ENCODE results near the gene RETSAT. TPM values are rescaled to one million over a fixed set of nuclear protein-coding genes. Genes with fewer than 3 reads are reported as not detected.

The RETSAT gene
- total RNA-seq, 1 donor from 2014 or later: 38.2 TPM

- Mint-ChIP-seq H3K36me3 (ENCODE audit: low read depth, unreplicated experiment) (peaks cover 26% of the 10 kb centered on the region), H3K27me3 (ENCODE audit: low read depth, unreplicated experiment) (no peaks in the 10 kb centered on the region), H3K4me3 (ENCODE audit: unreplicated experiment) (no peak overlapping the region), H3K27ac (ENCODE audit: unreplicated experiment) (no peak overlapping the region), H3K4me1 (ENCODE audit: low read depth, unreplicated experiment) (peaks cover 4% of the 10 kb centered on the region), H3K9me3 (ENCODE audit: unreplicated experiment) (no peaks in the 10 kb centered on the region)
- Histone ChIP-seq H4K20me1 (ENCODE audit: insufficient read depth, low read length) (no peaks in the 10 kb centered on the region), H3K4me1 (ENCODE audit: insufficient read depth, low read length) (no peaks in the 10 kb centered on the region), H3K79me2 (ENCODE audit: insufficient read depth, low read length) (no peaks in the 10 kb centered on the region), H3K4me3 (ENCODE audit: insufficient read depth, low read depth, low read length) (no peak overlapping the region), H3K9me3 (ENCODE audit: insufficient read depth, low read depth, low read length) (no peaks in the 10 kb centered on the region), H3K36me3 (ENCODE audit: insufficient read depth, low read length) (peaks cover 10% of the 10 kb centered on the region), H3K27me3 (ENCODE audit: insufficient read depth, low read length) (no peaks in the 10 kb centered on the region), H3K9ac (ENCODE audit: low read length) (no peak overlapping the region), H2AFZ (ENCODE audit: low read depth, low read length) (no peak overlapping the region), H3K4me2 (ENCODE audit: low read length) (no peak overlapping the region), H3K27ac (ENCODE audit: low read depth, low read length) (no peak overlapping the region)
- DNase-seq (ENCODE audit: low read depth): no peak
- TF ChIP-seq CTCF (IDR thresholded peaks at IDR 0.05; ENCODE audit: insufficient read depth, low read depth, low read length) (no peak), EZH2 (IDR thresholded peaks at IDR 0.05; ENCODE audit: insufficient read depth, low read length) (no peak)
- no peak for FAIRE-seq
Observed at GRCh38 chr2:85394976-85395375, 40.6 kb upstream of the RETSAT start.

- no peak overlapping the region for H3K4me3 Mint-ChIP-seq (ENCODE audit: unreplicated experiment)
- Histone ChIP-seq H3K36me3 (ENCODE audit: insufficient read depth, low read length) (peaks cover 9% of the 10 kb centered on the region), H2AFZ (ENCODE audit: low read depth, low read length) (no peak overlapping the region), H3K9ac (ENCODE audit: low read length) (no peak overlapping the region), H3K4me2 (ENCODE audit: low read length) (no peak overlapping the region), H3K9me3 (ENCODE audit: insufficient read depth, low read depth, low read length) (no peaks in the 10 kb centered on the region), H3K4me3 (ENCODE audit: insufficient read depth, low read depth, low read length) (no peak overlapping the region), H4K20me1 (ENCODE audit: insufficient read depth, low read length) (no peaks in the 10 kb centered on the region), H3K27me3 (ENCODE audit: insufficient read depth, low read length) (no peaks in the 10 kb centered on the region), H3K27ac (ENCODE audit: low read depth, low read length) (no peak overlapping the region), H3K4me1 (ENCODE audit: insufficient read depth, low read length) (no peaks in the 10 kb centered on the region), H3K79me2 (ENCODE audit: insufficient read depth, low read length) (no peaks in the 10 kb centered on the region)
- no peaks in the 10 kb centered on the region for H3K9me3 Mint-ChIP-seq (ENCODE audit: unreplicated experiment)
- DNase-seq (ENCODE audit: low read depth) (no peak), FAIRE-seq (no peak)
- no peak overlapping the region for H3K27ac Mint-ChIP-seq (ENCODE audit: unreplicated experiment)
- TF ChIP-seq EZH2 (IDR thresholded peaks at IDR 0.05; ENCODE audit: insufficient read depth, low read length): no peak
- no peak for TF ChIP-seq CTCF (IDR thresholded peaks at IDR 0.05; ENCODE audit: insufficient read depth, low read depth, low read length)
- H3K4me1 Mint-ChIP-seq (ENCODE audit: low read depth, unreplicated experiment): peaks cover 4% of the 10 kb centered on the region
- H3K36me3 Mint-ChIP-seq (ENCODE audit: low read depth, unreplicated experiment): peaks cover 28% of the 10 kb centered on the region
- no peaks in the 10 kb centered on the region for H3K27me3 Mint-ChIP-seq (ENCODE audit: low read depth, unreplicated experiment)
Observed at GRCh38 chr2:85394261-85394681, 39.9 kb upstream of the RETSAT start.

- TF ChIP-seq CTCF (IDR thresholded peaks at IDR 0.05; ENCODE audit: insufficient read depth, low read depth, low read length) (no peak), EZH2 (IDR thresholded peaks at IDR 0.05; ENCODE audit: insufficient read depth, low read length) (no peak)
- Histone ChIP-seq H3K9ac (ENCODE audit: low read length) (no peak overlapping the region), H3K4me2 (ENCODE audit: low read length) (no peak overlapping the region), H3K27me3 (ENCODE audit: insufficient read depth, low read length) (no peaks in the 10 kb centered on the region), H3K9me3 (ENCODE audit: insufficient read depth, low read depth, low read length) (no peaks in the 10 kb centered on the region), H3K4me1 (ENCODE audit: insufficient read depth, low read length) (no peaks in the 10 kb centered on the region), H3K36me3 (ENCODE audit: insufficient read depth, low read length) (peaks cover 10% of the 10 kb centered on the region), H3K79me2 (ENCODE audit: insufficient read depth, low read length) (no peaks in the 10 kb centered on the region), H3K27ac (ENCODE audit: low read depth, low read length) (no peak overlapping the region), H3K4me3 (ENCODE audit: insufficient read depth, low read depth, low read length) (no peak overlapping the region), H2AFZ (ENCODE audit: low read depth, low read length) (no peak overlapping the region), H4K20me1 (ENCODE audit: insufficient read depth, low read length) (no peaks in the 10 kb centered on the region)
- peaks cover 28% of the 10 kb centered on the region for H3K36me3 Mint-ChIP-seq (ENCODE audit: low read depth, unreplicated experiment)
- FAIRE-seq (no peak), DNase-seq (ENCODE audit: low read depth) (no peak)
- no peaks in the 10 kb centered on the region for H3K9me3 Mint-ChIP-seq (ENCODE audit: unreplicated experiment)
- H3K4me1 Mint-ChIP-seq (ENCODE audit: low read depth, unreplicated experiment): peaks cover 4% of the 10 kb centered on the region
- no peak overlapping the region for H3K27ac Mint-ChIP-seq (ENCODE audit: unreplicated experiment)
- no peaks in the 10 kb centered on the region for H3K27me3 Mint-ChIP-seq (ENCODE audit: low read depth, unreplicated experiment)
- no peak overlapping the region for H3K4me3 Mint-ChIP-seq (ENCODE audit: unreplicated experiment)
Observed at GRCh38 chr2:85393836-85394235, 39.5 kb upstream of the RETSAT start.

Data from astrocyte (in vitro differentiated cells and primary cell).